RWPE1 (cell line): ENCODE data around the gene EFNA3.

Experiments
- CTCF ChIA-PET: fragments of 350-600 bp; sonication (Branson Sonifier 250); formaldehyde crosslinking; extraction: SDS; loops from one replicate; lab custom pipeline; 2021; lab: Yijun Ruan, JAX
- POLR2A ChIA-PET: fragments of 400-600 bp; formaldehyde crosslinking; extraction: SDS; loops from one replicate; lab custom pipeline; 2020; ENCODE audit warnings: antibody characterized with exemption; ENCODE audit not compliant: low non-redundant PET; lab: Yijun Ruan, JAX
- DNase-seq: peaks from one replicate; pipeline ENCODE4 v3.0.0; 2012; ENCODE audit warnings: low spot score
- H3K27ac ChIP-seq: fragments of 450-650 bp; 2 replicates; pipeline ENCODE4 v1.5.1; 2017
- CTCF ChIP-seq: fragments of 450-650 bp; conservative IDR thresholded peaks from 2 replicates; pipeline ENCODE4 v1.5.1; 2017; ENCODE audit warnings: low read depth, mild to moderate bottlenecking

The EFNA3 gene

GRCh38 chr1:155061381-155062150, 17.1 kb upstream of the EFNA3 start:
- peak; percentile 83 for DNase-seq
- TF ChIP-seq CTCF, result peak; percentile 98
- ChIA-PET CTCF (interaction anchor here (0.5 to 3.0 kb wide), 31 partner anchors 10 to 1035 kb away, joined by 3 to 27 read pairs (median 4); partner anchors contain the start of genes ADAM15, EFNA3, FLAD1 and SHC1), POLR2A (interaction anchor here (0.5 kb wide), 1 partner anchor 10 kb away, joined by 4 read pairs; no protein-coding TSS in a partner anchor)
- peak overlapping the region; percentile 92 for H3K27ac ChIP-seq

GRCh38 chr1:155062151-155062686, 16.4 kb upstream of the EFNA3 start:
- no peak for DNase-seq
- H3K27ac ChIP-seq, result peak overlapping the region; percentile 92
- no peak for TF ChIP-seq CTCF
- POLR2A ChIA-PET, result no interaction called here
- CTCF ChIA-PET, result interaction anchor here (0.5 to 3.0 kb wide), 25 partner anchors 11 to 1034 kb away, joined by 3 to 27 read pairs (median 4); partner anchors contain the start of genes ADAM15, EFNA3, FLAD1 and SHC1

- CTCF ChIA-PET, result interaction anchor here (0.6 to 1.0 kb wide), 6 partner anchors 17 to 103 kb away, joined by 3 to 5 read pairs (median 3); no protein-coding TSS in a partner anchor
- H3K27ac ChIP-seq, result peak overlapping the region; percentile 92
- no peak for DNase-seq
- POLR2A ChIA-PET, result no interaction called here
- TF ChIP-seq CTCF, result peak; percentile 82
These were observed 15.8 kb upstream of the EFNA3 start for GRCh38 chr1:155062702-155063411.

GRCh38 chr1:155063550-155064110, 15.0 kb upstream of the EFNA3 start, which contains the start of gene EFNA4:
Gene EFNA4, plus strand, starts transcription at chr1:155063740. Its CDS starts 84 bp downstream, at chr1:155063824.
- CTCF ChIA-PET, result interaction anchor here (0.6 to 2.0 kb wide), 6 partner anchors 17 to 59 kb away, joined by 3 to 5 read pairs (median 4); no protein-coding TSS in a partner anchor
- POLR2A ChIA-PET, result no interaction called here
- H3K27ac ChIP-seq, result peak within 1 kb of the TSS; percentile 92
- DNase-seq, result peak; percentile 92
- TF ChIP-seq CTCF, result no peak

- ChIA-PET POLR2A (no interaction called here), CTCF (interaction anchor here (0.5 to 2.0 kb wide), 5 partner anchors 12 to 100 kb away, joined by 3 to 5 read pairs (median 3); partner anchors contain the start of gene ADAM15)
- no peak for TF ChIP-seq CTCF
- H3K27ac ChIP-seq, result peak overlapping the region; percentile 92
- no peak for DNase-seq
These were observed 14.4 kb upstream of the EFNA3 start for GRCh38 chr1:155064111-155064831.
